Activated effector memory CD4-positive, alpha-beta T cell treated with Interleukin-2 at 50 U/mL for 16 hours (primary cell): Measurements from ENCODE around the gene POT1.

Source experiments
- DNase-seq: peaks from one replicate; pipeline ENCODE4 v3.0.0-alpha.2; 2020

Gene POT1

GRCh38 chr7:124801330-124801895 is 128.2 kb downstream of the POT1 start:
- no peak for DNase-seq

GRCh38 chr7:124800386-124800785 is 129.2 kb downstream of the POT1 start:
- DNase-seq = no peak

- no peak for DNase-seq
These were observed 130.2 kb downstream of the POT1 start for GRCh38 chr7:124799448-124799847.

GRCh38 chr7:124796771-124797170 is 132.9 kb downstream of the POT1 start:
- no peak for DNase-seq

- no peak for DNase-seq
These were observed 136.9 kb downstream of the POT1 start for GRCh38 chr7:124792696-124793095.

- no peak for DNase-seq
These were observed 137.6 kb downstream of the POT1 start for GRCh38 chr7:124792002-124792401.

GRCh38 chr7:124791426-124791825 is 138.2 kb downstream of the POT1 start:
- DNase-seq = no peak

- DNase-seq = no peak
These were observed 139.0 kb downstream of the POT1 start for GRCh38 chr7:124790645-124791044.

GRCh38 chr7:124785994-124786393 is 143.6 kb downstream of the POT1 start:
- DNase-seq = no peak

- DNase-seq = no peak
These were observed 144.5 kb downstream of the POT1 start for GRCh38 chr7:124784879-124785818.

- no peak for DNase-seq
These were observed 146.4 kb downstream of the POT1 start for GRCh38 chr7:124783271-124783670.

GRCh38 chr7:124781907-124782734 is 147.5 kb downstream of the POT1 start:
- DNase-seq = no peak

- DNase-seq = no peak
These were observed 148.2 kb downstream of the POT1 start for GRCh38 chr7:124781418-124781817.

GRCh38 chr7:124780608-124781007 is 149.0 kb downstream of the POT1 start:
- DNase-seq = no peak

GRCh38 chr7:124780056-124780455 is 149.6 kb downstream of the POT1 start:
- DNase-seq = no peak

- DNase-seq = no peak
These were observed 150.0 kb downstream of the POT1 start for GRCh38 chr7:124779620-124780019.

- DNase-seq = no peak
These were observed 150.4 kb downstream of the POT1 start for GRCh38 chr7:124779194-124779593.

GRCh38 chr7:124777268-124777667 is 152.4 kb downstream of the POT1 start:
- DNase-seq = no peak

GRCh38 chr7:124776153-124776552 is 153.5 kb downstream of the POT1 start:
- DNase-seq = no peak

GRCh38 chr7:124775422-124775821 is 154.2 kb downstream of the POT1 start:
- DNase-seq = no peak

GRCh38 chr7:124773938-124774337 is 155.7 kb downstream of the POT1 start:
- DNase-seq = no peak

- DNase-seq = no peak
These were observed 156.3 kb downstream of the POT1 start for GRCh38 chr7:124773339-124773738.
